ENCODE results near the gene RBFOX2.

DNA sequence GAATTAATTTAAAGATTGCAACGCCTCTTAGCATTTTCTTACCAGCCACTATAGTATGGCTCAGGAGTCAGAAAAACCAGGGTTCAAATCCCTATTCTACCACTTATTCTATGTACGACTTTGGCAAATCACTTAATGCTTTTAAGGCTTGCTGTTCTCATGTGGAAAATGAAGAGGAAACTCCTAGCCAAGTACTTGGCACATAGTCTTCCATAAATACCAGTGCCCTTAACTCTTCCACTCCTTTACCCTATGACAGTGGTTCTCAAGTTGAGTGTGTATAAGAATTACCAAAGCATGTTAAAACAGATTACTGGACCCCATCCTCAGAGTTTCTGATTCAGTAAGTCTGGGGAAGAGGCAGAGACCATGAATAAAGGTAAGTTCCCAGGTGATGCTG is 107.6 kb downstream of the RBFOX2 start:
- no peak for TF ChIP-seq CTCF (conservative IDR thresholded peaks at IDR 0.05 in 1 of 2, IDR thresholded peaks at IDR 0.05 in 1 of 2; ENCODE audit: extremely low read depth in 1 of 2, insufficient read depth in 1 of 2, low read depth in 1 of 2, low read length in 2 of 2)
- TF ChIP-seq EZH2 (IDR thresholded peaks at IDR 0.05; ENCODE audit: borderline replicate concordance, low read length): no peak
